RPMI7951 (cell line): ENCODE data around the gene PIH1D2. TPM values are rescaled to one million over a fixed set of nuclear protein-coding genes. Genes with fewer than 3 reads are reported as not detected.
"Not testable (repeated sequence)": the region's sequence is repeated elsewhere in the genome, so short reads cannot be mapped to it uniquely, and the experiment has no call there.

Experiments used
- DNase-seq: peaks from one replicate; pipeline ENCODE4 v3.0.0-alpha.2; 2012; ENCODE audit warnings: low read depth
- total RNA-seq: library from RNA; depleted of rRNA; stranded (reverse); fragments of >200 nt; shearing (Covaris generic); gene quantifications from 2 replicates; pipeline ENCODE4 v1.2.3, GENCODE V29; 2014; rRNA removed

Gene PIH1D2
- total RNA-seq: 5.9 and 6.4 TPM in 2 replicates

GRCh38 chr11:112073941-112074811, at the start of gene PIH1D2, which contains the start of gene NKAPD1:
Gene PIH1D2 (minus strand): TSS chr11:112074017. CDS start chr11:112073174, 843 bp downstream.
Gene NKAPD1 (plus strand): TSS chr11:112074299. CDS start chr11:112075575, 1,276 bp downstream.
- DNase-seq: peak; percentile 86

GRCh38 chr11:112123129-112123528, 49.3 kb upstream of the PIH1D2 start:
- DNase-seq: no peak

- DNase-seq: no peak
These were observed 48.3 kb upstream of the PIH1D2 start for GRCh38 chr11:112121981-112122615.

GRCh38 chr11:112118176-112118575, 44.4 kb upstream of the PIH1D2 start:
- DNase-seq: no peak

GRCh38 chr11:112115386-112115785, 41.6 kb upstream of the PIH1D2 start:
- DNase-seq: no peak

GRCh38 chr11:112114460-112114859, 40.6 kb upstream of the PIH1D2 start:
- DNase-seq: no peak

GRCh38 chr11:112113539-112114457, 40.0 kb upstream of the PIH1D2 start:
- peak; percentile 71 for DNase-seq

- no peak for DNase-seq
These were observed 32.3 kb upstream of the PIH1D2 start for GRCh38 chr11:112106070-112106469.

- DNase-seq: no peak
These were observed 29.6 kb upstream of the PIH1D2 start for GRCh38 chr11:112103446-112103845.

GRCh38 chr11:112100462-112100861, 26.6 kb upstream of the PIH1D2 start:
- DNase-seq: no peak

GRCh38 chr11:112097734-112098528, 24.1 kb upstream of the PIH1D2 start:
- DNase-seq: no peak

- no peak for DNase-seq
These were observed 22.4 kb upstream of the PIH1D2 start for GRCh38 chr11:112096194-112096593.

GRCh38 chr11:112095302-112095701, 21.5 kb upstream of the PIH1D2 start:
- DNase-seq: not testable (repeated sequence)

GRCh38 chr11:112087212-112087611, 13.4 kb upstream of the PIH1D2 start:
- DNase-seq: peak; percentile 5

- peak; percentile 96 for DNase-seq
These were observed 12.8 kb upstream of the PIH1D2 start, which contains the start of the genes SDHD and TIMM8B for GRCh38 chr11:112086422-112087191. Gene SDHD (plus strand): TSS chr11:112086873. CDS start chr11:112086908, 35 bp downstream. Gene TIMM8B (minus strand): TSS chr11:112086756. CDS start chr11:112086723, 33 bp downstream.

GRCh38 chr11:112085822-112086421, 12.1 kb upstream of the PIH1D2 start:
- DNase-seq: peak; percentile 27

- peak; percentile 64 for DNase-seq
These were observed 8.9 kb upstream of the PIH1D2 start for GRCh38 chr11:112082729-112083128.

- no peak for DNase-seq
These were observed 10.9 kb downstream of the PIH1D2 start for GRCh38 chr11:112062923-112063322.

GRCh38 chr11:112058103-112058502, 15.7 kb downstream of the PIH1D2 start:
- DNase-seq: no peak
